ENCODE results near the gene RASSF5.

RASSF5 gene

GRCh38 chr1:206518206-206518605, 10.9 kb downstream of the RASSF5 start:
- no peak for TF ChIP-seq CTCF (conservative IDR thresholded peaks at IDR 0.05)
- no peak overlapping the region for H3K27ac ChIP-seq

GRCh38 chr1:206518743-206519142, 11.4 kb downstream of the RASSF5 start:
- H3K27ac ChIP-seq, result no peak overlapping the region
- TF ChIP-seq CTCF (conservative IDR thresholded peaks at IDR 0.05), result no peak

GRCh38 chr1:206521127-206521526, 13.8 kb downstream of the RASSF5 start:
- TF ChIP-seq CTCF (conservative IDR thresholded peaks at IDR 0.05), result no peak
- H3K27ac ChIP-seq, result peak overlapping the region; percentile 85

- no peak for TF ChIP-seq CTCF (conservative IDR thresholded peaks at IDR 0.05)
- H3K27ac ChIP-seq, result peak overlapping the region; percentile 85
Observed at GRCh38 chr1:206521694-206522402, 14.5 kb downstream of the RASSF5 start.

GRCh38 chr1:206524739-206525364, 17.5 kb downstream of the RASSF5 start:
- no peak overlapping the region for H3K27ac ChIP-seq
- no peak for TF ChIP-seq CTCF (conservative IDR thresholded peaks at IDR 0.05)

- no peak for TF ChIP-seq CTCF (conservative IDR thresholded peaks at IDR 0.05)
- H3K27ac ChIP-seq, result no peak overlapping the region
Observed at GRCh38 chr1:206526064-206526911, 19.0 kb downstream of the RASSF5 start.

- no peak for TF ChIP-seq CTCF (conservative IDR thresholded peaks at IDR 0.05)
Observed at GRCh38 chr1:206529425-206529824, 22.1 kb downstream of the RASSF5 start.

More at GRCh38 chr1:206529425-206529824, 22.1 kb downstream of the RASSF5 start:
- H3K27ac ChIP-seq, result no peak overlapping the region

Data from VCaP (cell line).